ENCODE data around the gene KIF15. TPM values are rescaled to one million over a fixed set of nuclear protein-coding genes. Genes with fewer than 3 reads are reported as not detected.

Gene KIF15
- total RNA-seq, 4 donors from 2014 or later, result 0.13 to 2.4 (median 0.51) TPM

DNA sequence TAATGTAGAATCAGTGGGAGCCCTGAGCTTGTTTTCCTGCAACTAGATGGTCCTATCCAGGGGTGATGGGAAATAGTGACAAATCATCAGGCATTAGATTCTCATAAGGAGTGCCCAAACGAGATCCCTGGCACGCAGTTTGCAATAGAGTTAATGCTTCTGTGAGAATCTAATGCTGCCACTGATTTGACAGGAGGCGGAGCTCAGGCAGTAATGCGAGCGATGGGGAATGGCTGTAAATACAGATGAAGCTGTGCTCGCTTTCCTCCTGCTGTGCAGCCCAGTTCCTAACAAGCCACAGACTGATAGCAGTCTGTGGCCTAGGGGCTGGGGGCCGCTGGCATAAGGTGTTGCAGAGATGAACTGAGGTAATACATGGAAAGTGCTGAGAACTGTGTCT is 71.8 kb downstream of the KIF15 start:
- no peak overlapping the region for H3K4me3 ChIP-seq
- WGBS, 2 donors (ENCODE audit: low coverage in 1 of 2), result 86 to 97% methylated on average over 3 to 4 of the region's 7 CpGs
- no peak for ATAC-seq

DNA sequence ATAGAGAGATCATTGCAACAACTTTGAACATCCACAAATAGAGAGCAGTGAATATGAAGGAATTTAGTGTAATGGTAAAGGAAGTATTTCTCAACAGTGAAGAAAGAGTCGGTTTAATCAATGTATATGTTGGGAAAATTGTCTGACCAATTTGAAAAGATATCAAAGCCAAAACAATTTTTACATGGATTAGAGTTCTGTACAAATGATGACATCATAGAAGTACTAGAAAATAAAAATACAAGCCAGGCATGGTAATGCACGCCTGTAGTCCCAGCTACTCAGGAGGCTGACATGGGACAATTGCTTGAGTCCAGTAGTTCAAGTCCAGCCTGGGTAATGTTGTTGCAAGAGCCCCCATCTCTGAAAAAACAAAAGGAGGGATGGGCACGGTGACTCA is 74.1 kb downstream of the KIF15 start:
- Histone ChIP-seq H3K27me3 (no peaks in the 10 kb centered on the region), H3K36me3 (no peaks in the 10 kb centered on the region), H3K4me1 (no peaks in the 10 kb centered on the region), H3K27ac (no peak overlapping the region), H3K9me3 (no peaks in the 10 kb centered on the region), H3K4me3 (no peak overlapping the region)
- 92 to 100% methylated on average over 2 to 3 of the region's 3 CpGs for WGBS, 2 donors (ENCODE audit: low coverage in 1 of 2)
- no peak for TF ChIP-seq POLR2A (IDR thresholded peaks at IDR 0.05)
- TF ChIP-seq EP300 (IDR thresholded peaks at IDR 0.05), result no peak
- TF ChIP-seq, protein P1, sequence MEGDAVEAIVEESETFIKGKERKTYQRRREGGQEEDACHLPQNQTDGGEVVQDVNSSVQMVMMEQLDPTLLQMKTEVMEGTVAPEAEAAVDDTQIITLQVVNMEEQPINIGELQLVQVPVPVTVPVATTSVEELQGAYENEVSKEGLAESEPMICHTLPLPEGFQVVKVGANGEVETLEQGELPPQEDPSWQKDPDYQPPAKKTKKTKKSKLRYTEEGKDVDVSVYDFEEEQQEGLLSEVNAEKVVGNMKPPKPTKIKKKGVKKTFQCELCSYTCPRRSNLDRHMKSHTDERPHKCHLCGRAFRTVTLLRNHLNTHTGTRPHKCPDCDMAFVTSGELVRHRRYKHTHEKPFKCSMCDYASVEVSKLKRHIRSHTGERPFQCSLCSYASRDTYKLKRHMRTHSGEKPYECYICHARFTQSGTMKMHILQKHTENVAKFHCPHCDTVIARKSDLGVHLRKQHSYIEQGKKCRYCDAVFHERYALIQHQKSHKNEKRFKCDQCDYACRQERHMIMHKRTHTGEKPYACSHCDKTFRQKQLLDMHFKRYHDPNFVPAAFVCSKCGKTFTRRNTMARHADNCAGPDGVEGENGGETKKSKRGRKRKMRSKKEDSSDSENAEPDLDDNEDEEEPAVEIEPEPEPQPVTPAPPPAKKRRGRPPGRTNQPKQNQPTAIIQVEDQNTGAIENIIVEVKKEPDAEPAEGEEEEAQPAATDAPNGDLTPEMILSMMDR (IDR thresholded peaks at IDR 0.05), result no peak
- TF ChIP-seq POLR2AphosphoS5 (IDR thresholded peaks at IDR 0.05), result no peak
- no peak for ATAC-seq

More for the DNA sequence above, 71.8 kb downstream of the KIF15 start:
- Histone ChIP-seq H3K4me1 (no peaks in the 10 kb centered on the region), H3K36me3 (no peaks in the 10 kb centered on the region), H3K27me3 (no peaks in the 10 kb centered on the region), H3K27ac (no peak overlapping the region), H3K9me3 (no peaks in the 10 kb centered on the region)
- TF ChIP-seq, protein P1 (IDR thresholded peaks at IDR 0.05), result no peak
- TF ChIP-seq POLR2A (IDR thresholded peaks at IDR 0.05) (no peak), EP300 (IDR thresholded peaks at IDR 0.05) (no peak), POLR2AphosphoS5 (IDR thresholded peaks at IDR 0.05) (no peak)

DNA sequence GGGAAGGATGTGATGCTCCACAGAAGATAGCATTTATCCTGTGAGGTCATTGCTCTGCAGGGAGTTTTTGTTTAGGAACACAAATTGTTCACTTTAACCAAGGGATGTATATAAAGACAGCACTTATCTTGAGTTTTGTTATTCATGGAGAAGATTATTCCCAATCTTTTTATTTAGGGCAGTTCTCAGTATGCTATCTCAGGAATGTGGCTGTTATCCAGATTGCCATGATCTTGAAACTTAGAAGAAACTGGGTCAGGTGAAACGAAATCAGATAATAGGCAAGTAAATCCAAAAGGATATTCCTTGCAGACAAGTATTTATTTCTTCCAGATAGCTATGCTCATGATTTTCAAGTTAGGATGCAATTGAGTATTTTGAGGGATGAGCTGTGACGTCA is 80.8 kb downstream of the KIF15 start:
- no peak for TF ChIP-seq EP300 (IDR thresholded peaks at IDR 0.05)
- TF ChIP-seq POLR2AphosphoS5 (IDR thresholded peaks at IDR 0.05), result no peak
- no peak for TF ChIP-seq POLR2A (IDR thresholded peaks at IDR 0.05)
- TF ChIP-seq, protein P1 (IDR thresholded peaks at IDR 0.05), result no peak
- Histone ChIP-seq H3K36me3 (no peaks in the 10 kb centered on the region), H3K27ac (no peak overlapping the region), H3K27me3 (no peaks in the 10 kb centered on the region), H3K4me1 (peaks cover 0 to 18% (median 0%) of the 10 kb centered on the region in 3 donors), H3K4me3 (no peak overlapping the region), H3K9me3 (no peaks in the 10 kb centered on the region)
- 72 to 89% methylated on average over 2 of the region's 2 CpGs for WGBS, 2 donors (ENCODE audit: low coverage in 1 of 2)
- ATAC-seq, result no peak

DNA sequence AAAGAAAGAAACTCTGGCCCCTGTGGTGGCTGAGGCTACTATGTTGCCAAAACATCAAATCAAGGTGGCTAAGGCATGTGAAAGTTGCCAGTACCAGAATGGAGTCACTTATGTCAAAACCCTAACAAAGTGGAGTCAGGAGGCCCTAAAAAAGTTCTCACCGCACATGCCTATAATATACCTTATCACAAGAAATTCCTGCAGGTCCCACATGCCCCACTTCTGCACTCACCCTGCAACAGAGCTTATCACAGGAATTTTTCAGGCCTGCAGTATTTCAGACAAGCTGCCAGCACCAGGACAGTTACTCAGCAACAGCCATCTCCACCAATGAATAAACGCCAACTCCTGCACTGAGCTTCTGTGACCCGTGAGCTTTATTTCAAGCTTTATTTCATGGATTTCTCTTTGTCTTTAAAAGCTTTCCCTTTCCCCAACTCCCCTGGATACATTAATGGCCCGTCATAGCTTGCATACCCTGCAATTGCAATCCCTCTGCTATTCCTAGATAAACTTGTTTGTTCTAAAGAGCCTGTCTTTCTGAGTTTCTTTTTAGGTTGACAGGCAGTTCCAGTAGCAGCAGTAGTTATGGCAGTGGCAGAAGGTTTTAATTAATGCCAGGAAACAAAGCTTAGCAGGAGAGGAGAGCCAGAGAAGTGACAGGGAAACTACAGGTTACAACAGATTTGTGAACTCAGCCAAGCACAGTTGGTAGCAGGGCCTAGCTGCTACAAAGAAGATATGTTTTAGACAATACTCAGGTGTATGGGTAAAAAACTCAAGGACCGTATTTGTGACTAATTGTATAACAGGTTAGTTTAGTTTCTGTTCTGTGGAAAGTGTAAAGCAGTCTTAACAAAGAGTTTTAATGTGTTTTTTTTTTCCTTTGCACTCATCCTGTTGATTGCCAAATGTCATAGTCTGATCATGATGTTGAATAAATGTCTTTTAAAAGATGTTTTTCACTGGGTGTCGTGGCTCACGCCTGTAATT is 84.2 kb downstream of the KIF15 start:
- Histone ChIP-seq H3K9me3 (no peaks in the 10 kb centered on the region), H3K36me3 (no peaks in the 10 kb centered on the region), H3K4me1 (peaks cover 0 to 18% (median 0%) of the 10 kb centered on the region in 3 donors), H3K4me3 (no peak overlapping the region), H3K27me3 (no peaks in the 10 kb centered on the region), H3K27ac (peak overlapping the region in 3 of 4 donors; percentile 49 to 68 (median 62))
- WGBS, 2 donors (ENCODE audit: low coverage in 1 of 2), result 14 to 37% methylated on average over 5 to 7 of the region's 7 CpGs
- no peak for ATAC-seq
- TF ChIP-seq POLR2AphosphoS5 (IDR thresholded peaks at IDR 0.05), result no peak
- no peak for TF ChIP-seq EP300 (IDR thresholded peaks at IDR 0.05)
- TF ChIP-seq, protein P1 (IDR thresholded peaks at IDR 0.05), result no peak
- TF ChIP-seq POLR2A (IDR thresholded peaks at IDR 0.05), result no peak
